H1 (cell line): ENCODE data around the gene DYNLL2. TPM values are rescaled to one million over a fixed set of nuclear protein-coding genes. Genes with fewer than 3 reads are reported as not detected.

Experiments
- CTCF ChIA-PET: fragments of 300-600 bp; sonication (Branson Sonifier 250); formaldehyde crosslinking; loops from one replicate; lab custom pipeline; 2021; ENCODE audit not compliant: partially characterized antibody; lab: Charles Lee
- POLR2A ChIA-PET: fragments of 300-600 bp; sonication (Branson Sonifier 250); formaldehyde crosslinking; loops from one replicate; lab custom pipeline; 2021; ENCODE audit warnings: inconsistent platforms; ENCODE audit not compliant: partially characterized antibody; lab: Charles Lee
- DNase-seq, 2 experiments: peaks; one replicate each; pipeline versions ENCODE4 v3.0.0 to v3.0.0-alpha.2; 2010 to 2022; ENCODE audit warnings: low spot score in 2 of 2, low read depth in 1 of 2, mixed read lengths in 1 of 2
- FAIRE-seq: peaks from 2 replicates; lab custom pipeline; 2011; peaks lifted over from hg19 to GRCh38; lab: Jason Lieb, UNC
- H2AFZ ChIP-seq: 2 replicates; pipeline ENCODE4 v1.8.1; 2012; ENCODE audit warnings: low read length, inconsistent platforms
- H2AK5ac ChIP-seq: 2 replicates; pipeline ENCODE4 v1.6.1; 2013; ENCODE audit warnings: low read depth, low read length
- H2BK120ac ChIP-seq: replicated peaks from 2 replicates; pipeline ENCODE3; 2013; ENCODE audit warnings: low read depth, low read length, inconsistent platforms
- H2BK12ac ChIP-seq: 2 replicates; pipeline ENCODE4 v1.6.1; 2013; ENCODE audit warnings: low read depth, low read length
- H2BK15ac ChIP-seq: 2 replicates; pipeline ENCODE4 v1.6.1; 2013; ENCODE audit warnings: low read length
- H2BK20ac ChIP-seq: 2 replicates; pipeline ENCODE4 v1.6.1; 2013; ENCODE audit warnings: low read length
- H2BK5ac ChIP-seq: 2 replicates; pipeline ENCODE4 v1.6.1; 2013; ENCODE audit warnings: low read depth, low read length
- H3K14ac ChIP-seq: 2 replicates; pipeline ENCODE4 v1.6.1; 2013; ENCODE audit warnings: inconsistent platforms; ENCODE audit not compliant: insufficient read length
- H3K18ac ChIP-seq: 2 replicates; pipeline ENCODE4 v1.6.1; 2013; ENCODE audit warnings: low read length; ENCODE audit errors: extremely low read depth
- H3K23ac ChIP-seq: 2 replicates; pipeline ENCODE4 v1.6.1; 2013; ENCODE audit warnings: inconsistent platforms; ENCODE audit not compliant: insufficient read length
- H3K23me2 ChIP-seq: 2 replicates; pipeline ENCODE4 v1.6.1; 2013; ENCODE audit warnings: low read depth, low read length
- H3K27ac ChIP-seq: 2 replicates; pipeline ENCODE4 v1.6.1; 2011; ENCODE audit warnings: low read depth, low read length, inconsistent platforms
- H3K27me3 ChIP-seq, 4 experiments: replicated peaks in 1 of 4; 1 replicate in 1 of 4; 2 replicates in 3 of 4; pipeline versions ENCODE4 v1.6.1 to v1.8.1; 2011 to 2013; ENCODE audit warnings: low read length in 3 of 4, mild to moderate bottlenecking in 3 of 4, inconsistent platforms in 2 of 4, mixed read lengths in 2 of 4, moderate library complexity in 1 of 4; ENCODE audit not compliant: control insufficient read depth in 3 of 4, insufficient read depth in 3 of 4; ENCODE audit errors: extremely low read depth in 1 of 4
- H3K36me3 ChIP-seq, 4 experiments: 2 replicates each; pipeline versions ENCODE4 v1.6.1 to v1.8.1; 2011 to 2013; ENCODE audit warnings: mild to moderate bottlenecking in 4 of 4, low read length in 3 of 4, moderate library complexity in 2 of 4, control low read depth in 1 of 4, inconsistent platforms in 1 of 4; ENCODE audit not compliant: insufficient read depth in 4 of 4, control insufficient read depth in 2 of 4
- H3K4ac ChIP-seq: replicated peaks from 2 replicates; pipeline ENCODE3; 2013; ENCODE audit warnings: low read length, low read depth, mixed read lengths, inconsistent platforms; ENCODE audit not compliant: insufficient read length
- H3K4me1 ChIP-seq, 4 experiments: replicated peaks in 1 of 4; 1 replicate in 1 of 4; 2 replicates in 3 of 4; pipeline versions ENCODE4 v1.6.1 to v1.8.1; 2011 to 2013; ENCODE audit warnings: low read length in 3 of 4, inconsistent platforms in 2 of 4, mixed read lengths in 1 of 4; ENCODE audit not compliant: insufficient read depth in 4 of 4, control insufficient read depth in 3 of 4
- H3K4me2 ChIP-seq, 2 experiments: 2 replicates each; pipeline versions ENCODE4 v1.6.1 to v1.8.1; 2011 to 2013; ENCODE audit warnings: low read depth in 2 of 2, low read length in 2 of 2, control low read depth in 1 of 2, inconsistent platforms in 1 of 2, mild to moderate bottlenecking in 1 of 2; ENCODE audit not compliant: insufficient read depth in 1 of 2
- H3K4me3 ChIP-seq, 4 experiments: fragments of 200-600, 300-600 bp in 1 of 4; sonication (generic), shearing (Covaris generic), sonication (Bioruptor Twin) in 1 of 4; 2 replicates each; pipeline versions ENCODE4 v1.5.1 to v1.8.1; 2011 to 2016; ENCODE audit warnings: low read length in 4 of 4, low read depth in 3 of 4, control low read depth in 2 of 4, inconsistent platforms in 2 of 4, mild to moderate bottlenecking in 2 of 4, mixed read lengths in 1 of 4, moderate library complexity in 1 of 4; ENCODE audit not compliant: insufficient read depth in 2 of 4; ENCODE audit errors: extremely low read depth in 1 of 4
- H3K56ac ChIP-seq: replicated peaks from 2 replicates; pipeline ENCODE3; 2013; ENCODE audit warnings: low read depth, mild to moderate bottlenecking, mixed read lengths, low read length, inconsistent platforms; ENCODE audit not compliant: insufficient read length
- H3K79me1 ChIP-seq: 2 replicates; pipeline ENCODE4 v1.6.1; 2013; ENCODE audit warnings: low read depth, low read length, control low read depth
- H3K79me2 ChIP-seq, 2 experiments: 2 replicates each; pipeline versions ENCODE4 v1.6.1 to v1.8.1; 2012 to 2013; ENCODE audit warnings: low read length in 2 of 2, mild to moderate bottlenecking in 2 of 2, inconsistent platforms in 1 of 2; ENCODE audit not compliant: insufficient read depth in 2 of 2, control insufficient read depth in 1 of 2
- H3K9ac ChIP-seq, 4 experiments: replicated peaks in 1 of 4; 1 replicate in 1 of 4; 2 replicates in 3 of 4; pipeline versions ENCODE4 v1.6.1 to v1.8.1; 2011 to 2013; ENCODE audit warnings: low read depth in 3 of 4, low read length in 3 of 4, control low read depth in 2 of 4, mild to moderate bottlenecking in 2 of 4, moderate library complexity in 2 of 4, inconsistent platforms in 1 of 4; ENCODE audit errors: extremely low read depth in 1 of 4
- H3K9me3 ChIP-seq, 2 experiments: 2 replicates each; pipeline versions ENCODE4 v1.6.1 to v1.8.1; 2012 to 2013; ENCODE audit warnings: mild to moderate bottlenecking in 2 of 2, moderate library complexity in 2 of 2, control low read depth in 1 of 2, inconsistent platforms in 1 of 2, low read depth in 1 of 2, low read length in 1 of 2, mixed read lengths in 1 of 2; ENCODE audit not compliant: insufficient read depth in 2 of 2
- H4K20me1 ChIP-seq, 2 experiments: replicated peaks in 1 of 2; 2 replicates each; pipeline versions ENCODE3 to v1.8.1; 2011 to 2013; ENCODE audit warnings: inconsistent platforms in 2 of 2, low read length in 2 of 2, mild to moderate bottlenecking in 1 of 2; ENCODE audit not compliant: insufficient read depth in 2 of 2, control insufficient read depth in 1 of 2
- H4K5ac ChIP-seq: 2 replicates; pipeline ENCODE4 v1.6.1; 2013; ENCODE audit warnings: low read length, low read depth, mixed read lengths, inconsistent platforms; ENCODE audit not compliant: insufficient read length
- H4K8ac ChIP-seq: 2 replicates; pipeline ENCODE4 v1.8.0; 2013; ENCODE audit warnings: mild to moderate bottlenecking, moderate library complexity, low read length, inconsistent platforms; ENCODE audit not compliant: insufficient read depth; ENCODE audit errors: extremely low read depth
- H4K91ac ChIP-seq: replicated peaks from 2 replicates; pipeline ENCODE3; 2013; ENCODE audit warnings: low read length, mixed read lengths, inconsistent platforms; ENCODE audit not compliant: insufficient read length
- JUN ChIP-seq: IDR thresholded peaks from 2 replicates; pipeline ENCODE4 v1.6.1; 2011; ENCODE audit warnings: low read depth, mild to moderate bottlenecking, improper control_type of control experiment, low read length
- KDM4A ChIP-seq: IDR thresholded peaks from one replicate; pipeline ENCODE4 v1.7.1; 2012; ENCODE audit warnings: low read depth, mild to moderate bottlenecking, moderate library complexity, low read length, inconsistent platforms; ENCODE audit not compliant: severe bottlenecking
- POLR2A ChIP-seq, 2 experiments: IDR thresholded peaks; 1 replicate in 1 of 2; 2 replicates in 1 of 2; pipeline ENCODE4 v1.6.1; 2011; ENCODE audit warnings: low read depth in 2 of 2, low read length in 2 of 2, mild to moderate bottlenecking in 2 of 2; ENCODE audit errors: control extremely low read depth in 1 of 2
- POLR2AphosphoS5 ChIP-seq: IDR thresholded peaks from 2 replicates; pipeline ENCODE4 v1.6.1; 2011; ENCODE audit warnings: low read depth, low read length
- RBBP5 ChIP-seq: IDR thresholded peaks from 2 replicates; pipeline ENCODE4 v1.7.1; 2012; ENCODE audit warnings: low read depth, mild to moderate bottlenecking, inconsistent platforms, low read length, moderate library complexity, borderline replicate concordance
- TAF7 ChIP-seq: optimal IDR thresholded peaks from 2 replicates; pipeline ENCODE3; 2011; ENCODE audit warnings: low read depth, mild to moderate bottlenecking, inconsistent platforms, low read length, moderate library complexity, borderline replicate concordance
- WGBS, 2 experiments: shearing (Covaris generic) in 1 of 2; methylation state at CpG; one replicate each; pipeline versions ENCODE4 v1.1.6 to v1.1.7; 2013 to 2015; ENCODE audit warnings: low lambda C conversion rate in 2 of 2, mixed read lengths in 2 of 2, inconsistent platforms in 1 of 2, low coverage in 1 of 2, missing lambda C conversion rate in 1 of 2; ENCODE audit not compliant: insufficient replicate concordance in 2 of 2, insufficient coverage in 1 of 2, insufficient read length in 1 of 2; ENCODE audit errors: extremely low coverage in 1 of 2, missing lambda C conversion rate in 1 of 2; 5-methylcytosine and 5-hydroxymethylcytosine counted together
- polyA plus RNA-seq, 7 experiments: library from polyadenylated mRNA; depleted of rRNA in 3 of 7; stranded (reverse) in 5 of 7; unstranded in 2 of 7; fragments of >200 nt in 5 of 7; fragments of 200-250 nt in 2 of 7; gene quantifications; 1 replicate in 5 of 7; 2 replicates in 1 of 7; 4 replicates in 1 of 7; pipeline versions ENCODE4 v1.2.1 to v1.2.3, GENCODE V29; 2011 to 2013; ENCODE audit warnings: missing spikeins in 2 of 7, mixed read lengths in 2 of 7
- total RNA-seq: library from RNA; stranded (reverse); fragmentation: NEBNext Ultra II Directional; extraction: Animal tissue kit (Norgen Biotek cat#: 25700); gene quantifications from 2 replicates; pipeline ENCODE4 v1.2.1, GENCODE V29; 2021

The DYNLL2 gene
- total and polyA plus RNA-seq, 2 of the 8 experiments (the other 6 are each of a cell fraction or from before 2014, with no cell fraction given) = 19.8 to 52.7 TPM

- TF ChIP-seq RBBP5 (no peak), TAF7 (no peak), KDM4A (no peak), JUN (no peak), POLR2A (IDR thresholded peaks at IDR 0.05; ENCODE audit: control extremely low read depth in 1 of 2, low read depth in 2 of 2, low read length in 2 of 2) (peak in 1 of 2 experiments; percentile 60; a peak in 2 of 3 replicates), POLR2AphosphoS5 (0 out of 2 replicates have a peak, but pooled peaks have one; percentile 47)
- H3K9me3 ChIP-seq = no peaks in the 10 kb centered on the region
- H4K20me1 ChIP-seq = peaks cover 18 to 41% of the 10 kb centered on the region in 2 experiments
- no peak overlapping the region for H3K23ac ChIP-seq
- H3K4me2 ChIP-seq = no peak overlapping the region
- no peak for FAIRE-seq
- no peak overlapping the region for H3K27ac ChIP-seq
- H2BK5ac ChIP-seq = no peak overlapping the region
- no peak overlapping the region for H3K56ac ChIP-seq
- H4K91ac ChIP-seq = no peak overlapping the region
- H4K5ac ChIP-seq = no peak overlapping the region
- DNase-seq = peak in 1 of 2 experiments; percentile 35
- ChIA-PET CTCF (interaction anchor here (0.9 to 1.8 kb wide), 5 partner anchors 20 to 92 kb away, joined by 3 to 6 read pairs (median 3); partner anchors contain the start of gene SRSF1), POLR2A (interaction anchor here (0.7 to 2.1 kb wide), 6 partner anchors 9 to 90 kb away, joined by 3 to 7 read pairs (median 4); partner anchors contain the start of gene DYNLL2)
- H2BK12ac ChIP-seq = no peak overlapping the region
- no peaks in the 10 kb centered on the region for H3K4me1 ChIP-seq
- H2BK15ac ChIP-seq = no peak overlapping the region
- H3K9ac ChIP-seq = no peak overlapping the region
- no peak overlapping the region for H2AFZ ChIP-seq
- no peak overlapping the region for H3K18ac ChIP-seq
- H2BK120ac ChIP-seq = no peak overlapping the region
- no peak overlapping the region for H3K4ac ChIP-seq
- H3K79me1 ChIP-seq = peaks cover 14% of the 10 kb centered on the region
- H2AK5ac ChIP-seq = no peak overlapping the region
- no peak overlapping the region for H3K4me3 ChIP-seq
- H4K8ac ChIP-seq = no peak overlapping the region
- H2BK20ac ChIP-seq = no peak overlapping the region
- no peak overlapping the region for H3K14ac ChIP-seq
- peaks cover 22 to 74% (median 50%) of the 10 kb centered on the region in 4 experiments for H3K36me3 ChIP-seq
- no peaks in the 10 kb centered on the region for H3K23me2 ChIP-seq
- H3K79me2 ChIP-seq = peaks cover 12 to 35% of the 10 kb centered on the region in 2 experiments
- H3K27me3 ChIP-seq = no peaks in the 10 kb centered on the region
- 87% methylated on average over 4 of the region's 4 CpGs; no CpG with 5 or more reads in 1 of the 2 experiments for WGBS, 2 experiments
Measured at GRCh38 chr17:58092101-58092796, 9.0 kb downstream of the DYNLL2 start.
